SK-N-SH (cell line): ENCODE measurements around the gene STARD8. TPM values are rescaled to one million over a fixed set of nuclear protein-coding genes. Genes with fewer than 3 reads are reported as not detected.

Experiments
- CTCF ChIA-PET: fragments of 300-600, 350-600 bp; formaldehyde crosslinking; extraction: SDS; loops from one replicate; lab custom pipeline; 2021; lab: Yijun Ruan, JAX
- POLR2A ChIA-PET: fragments of 350-600 bp; sonication (Branson Sonifier 250); formaldehyde crosslinking; extraction: SDS; loops from one replicate; lab custom pipeline; 2020; ENCODE audit warnings: antibody characterized with exemption, inconsistent platforms; lab: Yijun Ruan, JAX
- DNase-seq: peaks from one replicate; pipeline ENCODE4 v3.0.0; 2012
- H2AFZ ChIP-seq: fragments of 200-600 bp; sonication (generic); 2 replicates; pipeline ENCODE4 v1.8.1; 2016; ENCODE audit warnings: antibody characterized with exemption, mild to moderate bottlenecking, low read depth
- H3F3A ChIP-seq: fragments of 200-600 bp; sonication (generic); replicated peaks from 2 replicates; pipeline ENCODE3; 2016; ENCODE audit warnings: antibody characterized with exemption, mild to moderate bottlenecking; ENCODE audit not compliant: insufficient read depth
- H3K27ac ChIP-seq, 2 experiments: fragments of 200-500 bp in 1 of 2; fragments of 200-600 bp in 1 of 2; sonication (Bioruptor generic) in 1 of 2; sonication (generic), shearing (Covaris generic) in 1 of 2; 2 replicates each; pipeline versions ENCODE4 v1.5.1 to v1.6.1; 2014 to 2016; ENCODE audit warnings: low read depth in 2 of 2, inconsistent platforms in 1 of 2, low read length in 1 of 2, mild to moderate bottlenecking in 1 of 2, mixed read lengths in 1 of 2
- H3K27me3 ChIP-seq: fragments of 200-600 bp; sonication (generic), shearing (Covaris generic); 2 replicates; pipeline ENCODE4 v1.6.1; 2016; ENCODE audit warnings: mixed run types; ENCODE audit not compliant: insufficient read depth
- H3K36me3 ChIP-seq, 2 experiments: fragments of 200-500 bp in 1 of 2; fragments of 200-600 bp in 1 of 2; sonication (Bioruptor generic) in 1 of 2; sonication (generic) in 1 of 2; replicated peaks in 1 of 2; 2 replicates each; pipeline versions ENCODE3 to v1.5.1; 2014 to 2016; ENCODE audit warnings: low read length in 1 of 2, mild to moderate bottlenecking in 1 of 2; ENCODE audit not compliant: insufficient read depth in 2 of 2, control insufficient read depth in 1 of 2
- H3K4me1 ChIP-seq, 2 experiments: fragments of 200-500 bp in 1 of 2; fragments of 200-600 bp in 1 of 2; sonication (Bioruptor generic) in 1 of 2; sonication (generic), shearing (Covaris generic) in 1 of 2; 2 replicates each; pipeline versions ENCODE4 v1.5.1 to v1.6.1; 2014 to 2016; ENCODE audit warnings: low read depth in 1 of 2, low read length in 1 of 2, mixed run types in 1 of 2; ENCODE audit not compliant: insufficient read depth in 2 of 2, control insufficient read depth in 1 of 2
- H3K4me2 ChIP-seq: fragments of 200-600 bp; sonication (generic), shearing (Covaris generic); 2 replicates; pipeline ENCODE4 v1.6.1; 2017; ENCODE audit warnings: mixed run types
- H3K4me3 ChIP-seq, 2 experiments: fragments of 200-500 bp in 1 of 2; fragments of 200-600 bp in 1 of 2; sonication (Bioruptor generic) in 1 of 2; sonication (generic), shearing (Covaris generic) in 1 of 2; 2 replicates each; pipeline versions ENCODE4 v1.5.1 to v1.8.1; 2014 to 2016; ENCODE audit warnings: low read depth in 2 of 2, inconsistent platforms in 1 of 2, low read length in 1 of 2, mild to moderate bottlenecking in 1 of 2, mixed read lengths in 1 of 2, moderate library complexity in 1 of 2
- H3K79me2 ChIP-seq: fragments of 200-600 bp; sonication (generic); 2 replicates; pipeline ENCODE4 v1.8.1; 2017; ENCODE audit warnings: mild to moderate bottlenecking; ENCODE audit not compliant: insufficient read depth
- H3K9ac ChIP-seq: fragments of 200-600 bp; sonication (generic); 2 replicates; pipeline ENCODE4 v1.6.1; 2017; ENCODE audit warnings: mixed run types
- H3K9me2 ChIP-seq: fragments of 200-600 bp; sonication (generic); 2 replicates; pipeline ENCODE4 v1.6.1; 2017; ENCODE audit warnings: mixed run types
- H3K9me3 ChIP-seq: fragments of 200-600 bp; sonication (generic); 2 replicates; pipeline ENCODE4 v1.6.1; 2017; ENCODE audit warnings: mixed run types, mild to moderate bottlenecking, moderate library complexity
- H4K20me1 ChIP-seq: fragments of 200-600 bp; sonication (generic); 2 replicates; pipeline ENCODE4 v1.6.1; 2017; ENCODE audit warnings: mild to moderate bottlenecking, mixed run types; ENCODE audit not compliant: insufficient read depth
- CTCF ChIP-seq: fragments of 200-600 bp; sonication (generic); IDR thresholded peaks from 2 replicates; pipeline ENCODE4 v1.6.1; 2017; ENCODE audit warnings: antibody characterized with exemption, mild to moderate bottlenecking, moderate library complexity
- EZH2phosphoT487 ChIP-seq: fragments of 200-600 bp; sonication (generic); IDR thresholded peaks from 2 replicates; pipeline ENCODE4 v1.6.1; 2017; ENCODE audit warnings: low read depth, mixed run types, mild to moderate bottlenecking, antibody characterized with exemption, moderate library complexity, borderline replicate concordance
- FOXJ3 ChIP-seq: sonication (generic); formaldehyde crosslinking; IDR thresholded peaks from 2 replicates; pipeline ENCODE4 v1.5.1; 2020; ENCODE audit warnings: mild to moderate bottlenecking, missing genetic modification reagents
- FOXM1 ChIP-seq: IDR thresholded peaks from 2 replicates; pipeline ENCODE4 v1.4.0; 2012; ENCODE audit warnings: low read depth, mild to moderate bottlenecking
- GABPA ChIP-seq: IDR thresholded peaks from 2 replicates; pipeline ENCODE4 v1.4.0; 2012; ENCODE audit warnings: low read depth, mild to moderate bottlenecking
- IRF3 ChIP-seq: fragments of 150-350 bp; IDR thresholded peaks from 2 replicates; pipeline ENCODE4 v1.6.1; 2016; ENCODE audit warnings: mild to moderate bottlenecking, low read depth, low read length
- RCOR1 ChIP-seq: fragments of 150-350 bp; IDR thresholded peaks from 2 replicates; pipeline ENCODE4 v1.6.1; 2017; ENCODE audit warnings: antibody characterized with exemption, low read length
- USF2 ChIP-seq: fragments of 150-350 bp; IDR thresholded peaks from 2 replicates; pipeline ENCODE4 v1.6.1; 2017; ENCODE audit warnings: antibody characterized with exemption, low read length, low read depth, borderline replicate concordance
- YY1 ChIP-seq: IDR thresholded peaks from 2 replicates; pipeline ENCODE4 v1.4.0; 2012; ENCODE audit warnings: low read depth, mild to moderate bottlenecking
- ZBTB33 ChIP-seq: IDR thresholded peaks from 2 replicates; pipeline ENCODE4 v1.4.0; 2012; ENCODE audit warnings: low read depth, borderline replicate concordance
- WGBS: methylation state at CpG from one replicate; pipeline ENCODE4 v1.1.6; 2017; ENCODE audit warnings: low lambda C conversion rate; 5-methylcytosine and 5-hydroxymethylcytosine counted together
- polyA plus RNA-seq, 3 experiments: library from polyadenylated mRNA; depleted of rRNA; stranded (reverse); fragments of >200 nt; gene quantifications; 2 replicates each; pipeline ENCODE4 v1.2.3, GENCODE V29; 2012
- TF ChIP-seq, protein P1 (sequence below): IDR thresholded peaks from 2 replicates; pipeline ENCODE4 v1.4.0; 2012; ENCODE audit warnings: low read depth, borderline replicate concordance

Gene STARD8
- polyA plus RNA-seq, 1 of the 3 experiments (the other 2 are of a cell fraction) = 2.6 TPM

DNA sequence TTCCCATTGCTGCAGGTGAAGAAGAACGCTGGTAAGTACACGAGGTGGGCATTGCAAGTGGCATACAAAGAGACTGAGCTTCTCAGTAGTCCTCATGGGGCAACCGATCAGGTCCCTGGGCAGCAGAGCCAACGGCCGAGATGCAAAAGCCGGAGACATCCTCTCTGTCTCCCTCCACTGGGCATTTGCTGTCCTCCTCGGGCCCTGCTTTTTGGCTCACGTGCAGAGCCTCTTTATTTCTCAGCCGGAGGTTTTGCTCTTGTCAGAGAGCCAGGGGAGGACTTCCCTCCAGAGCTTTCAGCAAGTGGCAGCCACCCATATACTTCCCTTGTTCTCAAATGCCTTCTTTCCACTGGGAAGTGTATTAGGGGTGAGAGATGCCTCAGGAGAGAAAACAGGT lies 18.0 kb downstream of the STARD8 start:
- H3K27me3 ChIP-seq = 0 out of 2 replicates have a peak, but pooled peaks cover 4% of the 10 kb centered on the region
- H4K20me1 ChIP-seq = no peaks in the 10 kb centered on the region
- H3K9me2 ChIP-seq = no peaks in the 10 kb centered on the region
- no peak for DNase-seq
- H3K9ac ChIP-seq = no peak overlapping the region
- H3K36me3 ChIP-seq = no peaks in the 10 kb centered on the region
- H3K4me3 ChIP-seq = no peak overlapping the region
- POLR2A ChIA-PET = no interaction called here
- H3K4me2 ChIP-seq = no peak overlapping the region
- CTCF ChIA-PET = interaction anchor here (0.5 kb wide), 1 partner anchor 49 kb away, joined by 3 read pairs; no protein-coding TSS in a partner anchor
- H3K9me3 ChIP-seq = no peaks in the 10 kb centered on the region
- H3K79me2 ChIP-seq = no peaks in the 10 kb centered on the region
- WGBS = 45% methylated on average over 9 of the region's 9 CpGs
- TF ChIP-seq, protein P1, sequence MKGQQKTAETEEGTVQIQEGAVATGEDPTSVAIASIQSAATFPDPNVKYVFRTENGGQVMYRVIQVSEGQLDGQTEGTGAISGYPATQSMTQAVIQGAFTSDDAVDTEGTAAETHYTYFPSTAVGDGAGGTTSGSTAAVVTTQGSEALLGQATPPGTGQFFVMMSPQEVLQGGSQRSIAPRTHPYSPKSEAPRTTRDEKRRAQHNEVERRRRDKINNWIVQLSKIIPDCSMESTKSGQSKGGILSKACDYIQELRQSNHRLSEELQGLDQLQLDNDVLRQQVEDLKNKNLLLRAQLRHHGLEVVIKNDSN = no peak
- TF ChIP-seq CTCF = 0 out of 2 replicates have a peak, but pooled peaks have one; percentile 18
- peaks cover 5 to 13% of the 10 kb centered on the region in 2 experiments; a peak in 3 of 4 replicates for H3K4me1 ChIP-seq
- no peak overlapping the region for H3K27ac ChIP-seq
- H2AFZ ChIP-seq = no peak overlapping the region
- peaks cover 9% of the 10 kb centered on the region for H3F3A ChIP-seq

GRCh38 chrX:68666580-68666979 lies 19.1 kb downstream of the STARD8 start:
- WGBS = 44% methylated on average over 5 of the region's 5 CpGs
- no peaks in the 10 kb centered on the region for H3K36me3 ChIP-seq
- no peak overlapping the region for H3K27ac ChIP-seq
- no peaks in the 10 kb centered on the region for H3K9me2 ChIP-seq
- peaks cover 9% of the 10 kb centered on the region for H3F3A ChIP-seq
- H3K4me1 ChIP-seq = peaks cover 5 to 13% of the 10 kb centered on the region in 2 experiments; a peak in 3 of 4 replicates
- H3K4me2 ChIP-seq = no peak overlapping the region
- H3K27me3 ChIP-seq = 0 out of 2 replicates have a peak, but pooled peaks cover 4% of the 10 kb centered on the region
- no peak for DNase-seq
- H4K20me1 ChIP-seq = no peaks in the 10 kb centered on the region
- TF ChIP-seq USF2 = no peak
- TF ChIP-seq FOXM1 = no peak
- no peak for TF ChIP-seq EZH2phosphoT487
- no peak for TF ChIP-seq ZBTB33
- TF ChIP-seq FOXJ3 (CRISPR knock-in tag) = no peak
- TF ChIP-seq RCOR1 = no peak
- TF ChIP-seq IRF3 = no peak
- TF ChIP-seq YY1 = no peak
- TF ChIP-seq GABPA = no peak
- no peaks in the 10 kb centered on the region for H3K79me2 ChIP-seq
- ChIA-PET CTCF (interaction anchor here (1.8 kb wide), 1 partner anchor 44 kb away, joined by 6 read pairs; no protein-coding TSS in a partner anchor), POLR2A (no interaction called here)
- H3K9ac ChIP-seq = no peak overlapping the region
- no peak overlapping the region for H2AFZ ChIP-seq
- H3K9me3 ChIP-seq = no peaks in the 10 kb centered on the region
- H3K4me3 ChIP-seq = no peak overlapping the region
